IgD-negative memory B cell (primary cell): ENCODE data around the gene DYDC2. TPM values are rescaled to one million over a fixed set of nuclear protein-coding genes. Genes with fewer than 3 reads are reported as not detected.

Source experiments
- H3K27ac Mint-ChIP-seq, 3 donors: one replicate each; pipeline ENCODE4 v1.8.0; 2020 to 2022; ENCODE audit warnings: mild to moderate bottlenecking in 3 of 3, mixed read lengths in 3 of 3, moderate library complexity in 1 of 3
- H3K27me3 Mint-ChIP-seq: one replicate; pipeline ENCODE4 v1.8.0; 2021; ENCODE audit warnings: mixed read lengths
- H3K36me3 Mint-ChIP-seq: one replicate; pipeline ENCODE4 v1.8.0; 2020; ENCODE audit warnings: mild to moderate bottlenecking, mixed read lengths
- H3K4me1 Mint-ChIP-seq, 3 donors: one replicate each; pipeline ENCODE4 v1.8.0; 2020 to 2022; ENCODE audit warnings: mixed read lengths in 3 of 3, mild to moderate bottlenecking in 1 of 3
- H3K4me3 Mint-ChIP-seq, 4 donors: one replicate each; pipeline ENCODE4 v1.8.0; 2020 to 2022; ENCODE audit warnings: mild to moderate bottlenecking in 4 of 4, mixed read lengths in 4 of 4, moderate library complexity in 3 of 4
- H3K9me3 Mint-ChIP-seq, 3 donors: one replicate each; pipeline ENCODE4 v1.8.0; 2020 to 2021; ENCODE audit warnings: mixed read lengths in 3 of 3, mild to moderate bottlenecking in 1 of 3
- polyA plus RNA-seq: library from polyadenylated mRNA; unstranded; fragments of 300-500 nt; fragmentation: Illumina TruSeq; gene quantifications from one replicate; pipeline ENCODE4 v1.2.3, GENCODE V29; 2021

DYDC2 gene
- polyA plus RNA-seq, 1 donor from 2014 or later = not detected

DNA sequence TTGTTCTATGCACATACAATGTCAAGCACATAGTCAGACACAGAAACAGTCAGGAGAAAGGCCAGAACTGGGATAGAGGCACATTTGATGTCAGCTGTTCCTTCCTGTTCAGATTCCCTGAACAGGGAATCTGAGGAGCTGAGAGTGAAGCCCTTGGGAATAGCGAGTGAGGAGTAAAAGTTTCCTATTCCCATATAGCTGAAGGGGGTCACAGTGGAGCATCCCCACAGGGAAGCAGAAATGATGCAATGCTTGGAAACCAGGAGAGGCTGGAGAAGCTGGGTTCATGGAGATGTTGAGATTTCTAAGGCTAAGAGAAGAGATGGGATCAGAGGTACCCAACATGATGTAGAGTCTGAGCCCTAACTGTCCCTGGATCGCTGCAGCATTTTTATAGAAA is 40.4 kb downstream of the DYDC2 start:
- Mint-ChIP-seq H3K27me3 (no peaks in the 10 kb centered on the region), H3K27ac (no peak overlapping the region), H3K9me3 (no peaks in the 10 kb centered on the region), H3K4me3 (no peak overlapping the region), H3K36me3 (no peaks in the 10 kb centered on the region), H3K4me1 (peaks cover 0 to 2% (median 0%) of the 10 kb centered on the region in 3 donors)

DNA sequence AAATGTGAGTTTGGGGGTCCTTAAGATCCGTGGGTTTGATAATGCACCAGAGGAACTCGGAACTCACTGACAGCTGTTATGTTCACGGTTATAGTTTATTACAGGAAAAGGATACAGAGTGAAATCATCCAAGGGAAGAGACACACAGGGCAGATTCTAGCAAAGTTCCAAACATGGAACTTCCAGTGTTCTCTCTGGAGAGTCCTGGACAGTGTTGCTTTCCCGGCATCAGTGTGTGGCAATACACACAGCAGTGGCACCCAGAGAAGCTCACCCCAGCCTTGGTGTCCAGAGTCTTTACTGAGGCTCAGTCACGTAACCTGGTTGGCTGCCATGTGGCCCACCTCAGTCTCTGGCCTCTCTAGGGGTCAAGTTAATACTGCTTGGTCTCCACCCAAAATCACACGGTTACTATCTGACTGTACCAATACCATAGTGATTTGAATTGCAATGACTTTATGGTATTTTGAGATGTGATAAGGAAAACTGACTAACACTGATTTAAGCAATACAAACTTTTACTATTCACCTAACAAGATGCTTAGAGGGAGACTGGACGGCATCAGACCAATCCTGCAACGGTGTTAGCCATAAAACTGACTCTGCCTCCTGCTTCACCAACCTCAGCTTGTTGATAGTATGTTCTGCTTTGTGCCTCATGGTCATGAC is 43.7 kb downstream of the DYDC2 start:
- Mint-ChIP-seq H3K4me1 (no peaks in the 10 kb centered on the region), H3K9me3 (no peaks in the 10 kb centered on the region), H3K4me3 (no peak overlapping the region), H3K27me3 (no peaks in the 10 kb centered on the region), H3K27ac (no peak overlapping the region), H3K36me3 (no peaks in the 10 kb centered on the region)

DNA sequence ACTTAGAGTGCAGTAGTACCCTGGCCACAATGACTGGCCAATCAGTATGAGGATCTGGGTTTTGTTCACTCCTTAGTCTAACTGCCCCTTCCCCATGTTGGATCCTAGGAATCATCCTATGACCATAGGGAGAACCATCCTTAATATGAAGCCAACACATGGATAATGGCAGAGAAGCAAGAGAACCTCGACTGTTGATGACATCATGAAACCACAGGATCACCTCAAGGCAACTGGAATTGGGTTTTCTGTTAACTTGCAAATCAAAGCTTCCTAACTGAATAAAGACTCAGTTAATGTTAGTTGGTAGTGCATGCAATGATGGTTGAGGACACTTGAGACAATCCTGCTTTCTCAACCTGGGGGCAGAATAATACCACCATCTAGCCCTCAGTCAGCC is 48.5 kb downstream of the DYDC2 start:
- Mint-ChIP-seq H3K9me3 (no peaks in the 10 kb centered on the region), H3K27ac (no peak overlapping the region), H3K36me3 (no peaks in the 10 kb centered on the region), H3K4me1 (peaks cover 6 to 8% (median 8%) of the 10 kb centered on the region in 3 donors), H3K27me3 (peaks cover 3% of the 10 kb centered on the region), H3K4me3 (no peak overlapping the region)

DNA sequence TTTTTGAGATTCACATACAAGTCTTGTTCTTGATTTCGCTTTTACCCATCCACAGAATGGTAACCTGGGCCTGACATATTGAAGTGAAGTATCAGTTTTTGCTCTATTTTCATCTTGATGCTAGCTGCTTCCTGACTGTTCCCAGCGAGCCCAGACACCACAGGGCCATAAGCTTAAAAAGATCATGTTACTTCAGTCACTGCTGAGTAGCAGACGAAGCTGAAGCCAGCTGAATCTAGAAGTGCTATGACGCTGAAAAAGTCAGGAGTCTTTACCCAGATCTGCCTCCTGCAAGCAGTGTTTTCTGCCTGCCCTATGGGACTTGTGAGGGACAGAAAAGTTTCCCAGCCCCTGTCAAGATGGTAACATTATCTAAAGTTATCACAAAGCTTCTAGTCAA is 49.0 kb downstream of the DYDC2 start:
- Mint-ChIP-seq H3K27me3 (peaks cover 3% of the 10 kb centered on the region), H3K27ac (peak overlapping the region in 1 of 3 donors; percentile 89)

DNA sequence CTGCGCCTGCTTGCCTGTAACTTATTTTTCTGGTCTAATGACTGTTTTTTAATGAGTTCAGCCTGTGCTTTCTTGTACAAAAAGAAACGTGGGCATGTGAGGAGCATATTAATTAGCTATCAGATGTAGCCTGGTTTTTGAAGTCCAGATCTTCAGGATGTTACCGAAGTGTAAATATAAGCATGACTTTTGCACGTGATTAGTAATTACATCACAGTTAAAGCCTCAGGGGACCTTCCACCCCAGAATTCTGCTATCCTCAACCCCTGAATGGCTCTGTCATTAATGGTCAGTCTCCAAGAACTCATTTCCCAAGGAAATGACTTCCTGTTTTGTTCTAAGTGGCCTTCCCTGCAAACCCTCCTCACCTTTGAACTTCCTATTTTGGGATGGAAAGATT is 49.6 kb downstream of the DYDC2 start:
- Mint-ChIP-seq H3K27ac (peak overlapping the region in 1 of 3 donors; percentile 89), H3K36me3 (no peaks in the 10 kb centered on the region), H3K9me3 (no peaks in the 10 kb centered on the region), H3K4me1 (peaks cover 6 to 9% (median 8%) of the 10 kb centered on the region in 3 donors), H3K27me3 (peaks cover 3% of the 10 kb centered on the region), H3K4me3 (peak overlapping the region in 1 of 4 donors; percentile 49)

More for the DNA sequence above, 49.0 kb downstream of the DYDC2 start:
- no peak overlapping the region for H3K4me3 Mint-ChIP-seq
- H3K4me1 Mint-ChIP-seq = peaks cover 6 to 8% (median 8%) of the 10 kb centered on the region in 3 donors
- H3K36me3 Mint-ChIP-seq = no peaks in the 10 kb centered on the region
- no peaks in the 10 kb centered on the region for H3K9me3 Mint-ChIP-seq

DNA sequence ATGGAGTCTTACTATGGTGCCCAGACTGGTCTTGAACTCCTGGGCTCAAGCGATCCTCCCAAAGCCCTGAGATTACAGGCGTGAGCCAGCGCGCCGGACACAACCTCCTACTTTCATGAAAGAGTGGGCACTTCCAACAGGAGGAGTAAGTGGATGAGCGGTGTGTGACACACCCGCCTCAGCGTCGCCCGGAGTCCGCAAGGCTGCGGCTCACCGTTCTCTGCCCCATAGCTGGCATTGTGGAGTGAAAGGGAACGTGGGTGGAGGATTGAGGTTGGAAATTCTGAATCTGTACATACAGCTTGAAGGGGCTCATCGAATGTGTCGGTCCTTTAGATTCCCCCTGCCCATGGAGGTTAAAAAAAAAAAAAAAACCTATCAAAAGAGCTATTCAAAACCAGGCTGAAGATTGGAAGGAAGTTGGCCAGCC is 51.2 kb downstream of the DYDC2 start:
- peaks cover 9 to 13% (median 11%) of the 10 kb centered on the region in 3 donors for H3K4me1 Mint-ChIP-seq
- H3K27me3 Mint-ChIP-seq = peaks cover 3% of the 10 kb centered on the region

DNA sequence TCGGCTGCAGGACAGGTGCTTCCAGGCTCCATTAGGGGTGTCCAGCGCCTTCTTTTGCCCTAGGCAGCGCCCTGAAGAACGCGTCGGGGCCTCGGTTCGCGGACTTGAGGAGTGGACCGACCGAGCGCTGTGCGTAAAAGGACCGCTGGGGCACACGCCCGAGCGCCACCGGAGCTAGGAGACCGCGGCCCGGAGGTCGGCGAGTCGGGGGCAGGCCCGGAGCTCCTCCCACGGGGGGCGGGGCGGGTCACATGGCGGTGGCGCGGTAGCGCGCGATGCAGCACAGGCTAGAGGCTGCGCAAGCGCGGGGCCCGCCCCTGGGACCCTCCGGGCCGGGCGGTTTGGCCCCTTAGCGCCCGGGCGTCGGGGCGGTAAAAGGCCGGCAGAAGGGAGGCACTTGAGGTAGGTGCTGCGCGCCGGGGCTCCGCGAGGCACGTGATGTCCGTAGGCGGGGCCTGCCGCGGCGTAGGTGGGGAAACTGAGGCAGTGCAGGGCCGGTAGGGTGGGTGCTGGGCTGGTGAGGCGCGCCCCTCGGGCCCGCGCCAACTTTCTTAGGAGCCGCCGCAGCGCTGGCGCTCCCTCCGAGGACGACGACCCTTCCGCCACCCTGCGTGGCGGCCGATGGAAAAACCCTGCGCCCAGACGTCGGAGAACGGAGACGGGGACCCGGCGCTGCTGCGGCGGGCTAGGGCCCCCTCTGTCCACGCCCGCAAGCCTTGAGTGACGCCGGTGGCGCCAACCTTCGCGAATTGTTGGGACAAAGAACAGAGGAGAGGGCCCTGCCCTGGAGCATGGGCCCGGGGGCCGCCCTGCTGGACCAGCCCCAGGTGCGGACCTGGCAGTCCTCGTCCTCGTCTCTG is 51.9 kb downstream of the DYDC2 start, which contains the start of gene PRXL2A:
Gene PRXL2A (plus strand): TSS at position 310 of the 860 bp plus-strand sequence. CDS start 11,917 bp downstream, outside the sequence.
- Mint-ChIP-seq H3K36me3 (peaks cover 2% of the 10 kb centered on the region), H3K4me1 (peaks cover 9 to 13% (median 11%) of the 10 kb centered on the region in 3 donors), H3K27me3 (peaks cover 3% of the 10 kb centered on the region), H3K27ac (peak within 1 kb of the TSS; percentile 53 to 94 (median 80)), H3K9me3 (no peaks in the 10 kb centered on the region), H3K4me3 (peak within 1 kb of the TSS; percentile 88 to 96 (median 92))

More for the DNA sequence above, 51.2 kb downstream of the DYDC2 start:
- Mint-ChIP-seq H3K4me3 (peak overlapping the region; percentile 88 to 96 (median 92)), H3K9me3 (no peaks in the 10 kb centered on the region), H3K27ac (peak overlapping the region; percentile 53 to 94 (median 80)), H3K36me3 (peaks cover 2% of the 10 kb centered on the region)

DNA sequence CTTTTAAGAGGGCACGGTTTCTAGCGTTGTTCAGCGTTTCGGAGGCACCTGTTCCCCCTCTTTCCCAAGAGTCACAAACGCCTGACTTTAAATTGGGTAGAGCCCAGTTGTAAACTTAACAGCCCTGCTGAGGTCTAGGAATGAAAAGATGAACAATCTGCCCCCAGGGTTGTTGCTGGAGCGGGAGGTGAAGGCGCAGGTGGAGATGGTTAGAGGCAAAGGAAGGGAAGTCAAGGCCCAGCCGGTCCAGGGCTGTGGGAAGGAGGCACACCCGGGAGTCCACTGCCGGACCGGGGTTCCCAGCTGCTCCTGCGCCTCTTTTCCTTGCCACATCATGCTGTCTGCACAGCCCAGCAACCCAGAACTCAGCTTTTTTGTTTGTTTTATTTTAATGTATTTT is 52.5 kb downstream of the DYDC2 start:
- peak overlapping the region; percentile 82 to 96 (median 90) for H3K4me3 Mint-ChIP-seq
- no peak overlapping the region for H3K27ac Mint-ChIP-seq
- H3K4me1 Mint-ChIP-seq = peaks cover 9 to 14% (median 11%) of the 10 kb centered on the region in 3 donors
- peaks cover 3% of the 10 kb centered on the region for H3K27me3 Mint-ChIP-seq
- peaks cover 2% of the 10 kb centered on the region for H3K36me3 Mint-ChIP-seq
- H3K9me3 Mint-ChIP-seq = no peaks in the 10 kb centered on the region

DNA sequence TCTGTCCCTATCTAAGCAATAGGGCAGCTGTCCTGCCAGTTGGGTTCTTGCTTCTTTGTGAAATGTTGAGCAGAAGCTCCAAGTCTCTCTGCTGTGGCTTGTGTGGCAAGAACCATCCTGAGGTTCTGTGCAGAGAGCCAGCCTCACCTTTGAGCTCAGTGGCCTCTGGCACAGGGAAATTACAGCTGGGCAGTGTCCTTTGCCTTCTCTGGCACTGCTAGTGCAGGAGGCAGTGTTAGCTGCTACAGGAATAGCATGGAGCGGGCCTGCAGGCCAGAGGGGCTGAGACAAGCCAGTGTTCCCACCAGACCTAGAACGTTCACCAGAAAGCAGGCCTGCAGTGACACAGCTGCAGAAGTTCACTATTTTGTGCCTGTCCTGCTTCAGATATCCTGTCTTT is 53.5 kb downstream of the DYDC2 start:
- H3K9me3 Mint-ChIP-seq = no peaks in the 10 kb centered on the region
- peak overlapping the region in 1 of 3 donors; percentile 44 for H3K27ac Mint-ChIP-seq
- H3K4me1 Mint-ChIP-seq = peaks cover 9 to 17% (median 11%) of the 10 kb centered on the region in 3 donors
- peak overlapping the region; percentile 36 to 96 (median 87) for H3K4me3 Mint-ChIP-seq
- peaks cover 3% of the 10 kb centered on the region for H3K27me3 Mint-ChIP-seq
- H3K36me3 Mint-ChIP-seq = peaks cover 2% of the 10 kb centered on the region

DNA sequence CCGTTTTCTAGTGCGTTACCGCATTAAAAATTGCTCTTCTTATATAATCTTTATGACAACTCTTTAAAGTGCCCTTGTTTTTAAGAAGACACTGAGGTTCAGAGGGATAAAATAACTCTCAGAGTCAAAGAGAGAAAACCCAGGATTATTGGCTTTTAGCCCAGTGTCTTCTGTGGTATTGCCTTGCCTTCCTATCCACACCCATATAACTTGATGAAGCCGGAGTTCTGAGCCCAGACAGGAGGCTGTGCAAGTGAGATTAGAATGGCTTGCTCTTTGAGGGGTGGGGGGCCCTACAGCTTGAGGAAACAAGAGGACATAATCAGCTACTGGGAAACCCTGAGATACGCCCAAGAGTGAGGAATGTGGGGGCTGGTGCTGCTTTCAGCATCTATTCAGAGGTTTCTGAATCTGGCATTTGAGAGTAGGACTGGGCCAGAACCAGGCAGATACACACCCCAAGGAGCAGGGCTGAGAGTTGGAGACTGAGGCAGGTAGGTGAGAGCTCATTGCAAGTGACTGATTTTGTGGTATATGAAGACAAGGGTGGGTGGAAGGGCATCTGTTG is 54.1 kb downstream of the DYDC2 start:
- no peak overlapping the region for H3K27ac Mint-ChIP-seq

DNA sequence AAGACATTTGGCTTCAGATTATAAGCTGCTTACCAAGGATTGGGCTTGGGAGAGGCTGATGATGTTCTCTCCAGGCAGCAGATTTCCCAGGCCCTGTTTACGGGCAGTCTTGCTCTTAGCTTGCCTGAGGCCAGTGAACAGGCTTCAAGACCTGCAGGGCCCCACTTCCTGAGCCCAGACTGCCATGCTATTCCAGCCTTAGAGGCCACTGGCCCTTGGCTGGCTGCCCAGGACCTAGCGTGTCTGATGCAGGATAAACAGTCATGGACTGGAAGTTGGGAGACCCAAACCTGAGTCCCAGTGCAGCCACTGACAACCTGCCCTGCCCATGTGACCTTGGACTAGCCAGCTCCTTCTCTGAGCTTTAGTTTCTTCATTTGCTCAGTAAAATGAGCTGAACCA is 54.7 kb downstream of the DYDC2 start:
- Mint-ChIP-seq H3K27me3 (peaks cover 3% of the 10 kb centered on the region), H3K9me3 (no peaks in the 10 kb centered on the region), H3K27ac (no peak overlapping the region), H3K36me3 (peaks cover 2% of the 10 kb centered on the region), H3K4me3 (peak overlapping the region in 1 of 4 donors; percentile 92), H3K4me1 (peaks cover 9 to 17% (median 11%) of the 10 kb centered on the region in 3 donors)

More for the DNA sequence above, 54.1 kb downstream of the DYDC2 start:
- Mint-ChIP-seq H3K4me1 (peaks cover 9 to 17% (median 11%) of the 10 kb centered on the region in 3 donors), H3K36me3 (peaks cover 2% of the 10 kb centered on the region), H3K27me3 (peaks cover 3% of the 10 kb centered on the region), H3K4me3 (peak overlapping the region in 2 of 4 donors; percentile 4 to 92), H3K9me3 (no peaks in the 10 kb centered on the region)

DNA sequence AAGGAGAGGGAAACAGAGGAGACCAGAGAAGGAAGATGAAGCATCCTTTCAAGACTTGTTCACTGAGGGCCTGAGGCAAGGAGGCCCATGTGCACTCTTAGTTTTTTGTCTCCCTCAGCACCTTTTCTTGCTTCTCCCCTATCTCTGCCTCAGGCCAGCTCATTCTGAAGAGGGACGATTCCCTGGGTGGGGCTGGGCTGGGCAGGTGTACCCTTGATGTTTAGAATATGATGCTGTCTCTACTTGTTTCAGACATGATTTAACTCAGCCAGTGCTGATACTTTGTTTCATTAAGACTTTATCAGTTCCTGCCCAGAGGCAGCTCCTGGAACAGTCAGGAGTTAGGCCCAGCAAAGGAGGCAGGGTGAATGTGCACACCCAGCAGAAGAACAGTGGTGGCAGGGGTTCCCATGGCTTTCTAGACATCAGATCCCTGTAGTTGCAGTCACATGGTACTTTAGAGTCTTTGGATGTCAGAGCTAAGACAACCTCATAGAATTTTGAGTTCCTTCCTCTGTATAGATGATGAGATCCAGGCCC is 55.2 kb downstream of the DYDC2 start:
- Mint-ChIP-seq H3K27me3 (peaks cover 3% of the 10 kb centered on the region), H3K4me1 (peaks cover 9 to 17% (median 11%) of the 10 kb centered on the region in 3 donors)

DNA sequence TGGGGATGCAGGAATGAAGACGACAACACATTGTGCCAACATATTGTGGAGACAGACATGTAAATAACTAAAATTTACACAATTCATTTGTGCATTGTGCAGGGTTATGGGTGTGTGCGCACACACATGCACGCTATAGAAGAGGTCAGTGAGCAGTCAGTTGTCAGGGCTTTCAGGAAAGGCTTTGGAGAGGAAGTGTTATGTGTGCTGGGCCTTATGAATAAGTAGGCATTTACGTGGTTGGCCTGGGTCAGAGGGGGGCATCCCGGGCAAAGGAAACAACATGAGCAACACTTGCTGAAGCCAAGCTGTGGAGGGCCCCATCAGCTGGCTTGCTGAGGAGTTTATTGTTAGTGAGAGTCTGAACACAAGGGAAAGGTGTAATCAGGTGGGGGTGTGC is 55.9 kb downstream of the DYDC2 start:
- Mint-ChIP-seq H3K4me3 (no peak overlapping the region), H3K27me3 (peaks cover 1% of the 10 kb centered on the region), H3K9me3 (no peaks in the 10 kb centered on the region), H3K36me3 (peaks cover 2% of the 10 kb centered on the region), H3K4me1 (peaks cover 9 to 16% (median 12%) of the 10 kb centered on the region in 3 donors), H3K27ac (no peak overlapping the region)

More for the DNA sequence above, 55.2 kb downstream of the DYDC2 start:
- no peak overlapping the region for H3K27ac Mint-ChIP-seq
- H3K9me3 Mint-ChIP-seq = no peaks in the 10 kb centered on the region
- H3K4me3 Mint-ChIP-seq = peak overlapping the region in 1 of 4 donors; percentile 64
- H3K36me3 Mint-ChIP-seq = peaks cover 2% of the 10 kb centered on the region

DNA sequence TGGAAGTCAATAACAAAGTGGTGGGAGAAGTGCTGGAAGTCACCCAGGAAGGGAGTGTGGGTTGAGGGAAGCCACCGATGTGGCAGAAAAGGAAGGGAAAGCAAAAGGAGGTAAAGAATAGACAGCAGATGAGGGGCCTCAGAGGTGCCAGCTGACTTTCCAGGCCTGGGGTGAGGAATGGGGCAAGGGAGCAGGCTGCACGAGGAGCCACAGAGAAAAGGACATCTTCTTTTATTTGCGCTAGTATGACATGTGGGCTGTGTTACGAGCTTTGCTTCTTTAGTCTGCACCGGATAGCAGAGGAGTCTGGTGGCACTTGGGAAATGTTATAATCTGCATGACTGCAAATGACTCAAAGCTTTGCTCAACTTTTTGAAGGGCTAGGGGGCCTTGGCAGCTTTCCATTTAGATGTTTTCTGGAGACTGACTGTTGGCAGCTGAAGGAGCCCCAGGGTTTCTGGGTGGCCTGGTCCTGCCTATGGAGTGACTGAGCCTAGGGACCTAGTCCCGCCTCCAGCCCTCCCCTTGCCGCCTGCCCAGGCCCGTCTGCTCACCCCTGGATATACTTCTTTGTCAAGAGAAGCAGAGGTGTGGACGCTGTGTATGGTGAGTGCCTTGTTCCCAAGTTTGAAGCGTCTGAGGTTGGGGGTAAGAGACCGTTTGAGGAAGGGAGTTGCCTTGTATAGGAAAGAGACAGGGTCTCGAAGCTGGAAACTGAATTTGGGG is 56.9 kb downstream of the DYDC2 start:
- Mint-ChIP-seq H3K4me1 (peaks cover 5 to 9% (median 7%) of the 10 kb centered on the region in 3 donors), H3K27me3 (no peaks in the 10 kb centered on the region), H3K4me3 (no peak overlapping the region), H3K9me3 (no peaks in the 10 kb centered on the region), H3K27ac (no peak overlapping the region), H3K36me3 (peaks cover 2% of the 10 kb centered on the region)
